DLD1 (cell line): Measurements from ENCODE around the gene SPC25.
"Not testable (repeated sequence)": the region's sequence is repeated elsewhere in the genome, so short reads cannot be mapped to it uniquely, and the experiment has no call there.

Source experiments
- in situ Hi-C: cut with HindIII; loops from 2 replicates; pipeline ENCODE4 v1.10.0; 2017; ENCODE audit warnings: low sequenced_read_pairs

The SPC25 gene

DNA sequence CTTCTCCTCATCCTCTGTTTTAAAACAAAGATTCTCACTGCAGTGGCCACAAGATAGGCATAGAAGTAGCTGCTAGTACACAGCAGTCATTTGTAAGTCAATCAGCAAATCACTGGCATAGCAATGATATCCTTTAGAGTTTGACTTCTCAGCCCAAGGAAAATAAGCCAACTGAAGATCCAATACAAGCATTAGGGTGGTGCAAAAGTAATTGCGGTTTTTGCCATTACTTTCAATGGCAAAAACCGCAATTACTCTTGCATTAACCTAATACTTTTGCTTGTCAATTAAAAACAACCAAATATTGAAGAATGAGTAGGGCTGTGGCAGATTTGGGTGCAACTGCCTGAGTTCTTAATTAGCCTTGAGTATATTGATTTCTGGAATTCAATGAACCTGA is 13.7 kb upstream of the SPC25 start:
- in situ Hi-C loops, result no loop called here

DNA sequence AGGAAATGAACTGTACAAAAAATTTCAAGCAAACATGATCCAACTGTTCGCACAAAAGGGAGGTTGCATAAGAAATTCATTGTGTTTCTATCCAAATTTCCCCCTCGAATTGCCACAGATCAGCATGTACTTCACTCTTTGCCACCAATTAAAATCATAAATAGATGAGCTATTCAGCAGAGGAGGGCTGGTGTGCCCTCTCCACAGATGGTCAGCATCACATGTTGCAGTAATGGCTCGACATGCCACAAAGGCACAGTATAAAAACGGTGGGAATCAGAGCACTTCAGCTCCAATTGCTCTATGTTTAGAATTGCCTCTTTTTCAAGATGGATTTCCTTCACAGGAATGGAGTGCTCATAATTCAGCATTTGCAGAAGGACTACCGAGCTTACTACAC is 10.8 kb upstream of the SPC25 start, which contains the start of gene G6PC2:
Gene G6PC2, plus strand, starts transcription at position 289 of the 400 bp plus-strand sequence. Its CDS starts 41 bp downstream, at position 330.
- in situ Hi-C loops, result no loop called here

DNA sequence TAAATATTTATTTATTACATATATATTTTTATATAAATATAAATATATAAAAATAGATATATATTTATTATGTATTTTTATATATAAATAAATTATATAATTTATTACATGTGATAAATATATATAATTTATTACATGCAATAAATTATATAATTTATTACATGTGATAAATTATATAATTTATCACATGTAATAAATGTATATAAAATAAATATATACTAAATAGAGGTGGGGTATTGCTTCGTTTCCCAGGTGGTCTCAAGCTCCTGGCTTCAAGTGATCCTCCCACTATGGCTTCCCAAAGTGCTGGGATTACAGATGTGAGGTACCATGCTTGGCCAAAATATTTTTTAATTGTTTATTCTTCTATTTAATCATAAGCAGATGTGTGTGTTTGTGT is 7.2 kb upstream of the SPC25 start:
- in situ Hi-C loops, result no loop called here

DNA sequence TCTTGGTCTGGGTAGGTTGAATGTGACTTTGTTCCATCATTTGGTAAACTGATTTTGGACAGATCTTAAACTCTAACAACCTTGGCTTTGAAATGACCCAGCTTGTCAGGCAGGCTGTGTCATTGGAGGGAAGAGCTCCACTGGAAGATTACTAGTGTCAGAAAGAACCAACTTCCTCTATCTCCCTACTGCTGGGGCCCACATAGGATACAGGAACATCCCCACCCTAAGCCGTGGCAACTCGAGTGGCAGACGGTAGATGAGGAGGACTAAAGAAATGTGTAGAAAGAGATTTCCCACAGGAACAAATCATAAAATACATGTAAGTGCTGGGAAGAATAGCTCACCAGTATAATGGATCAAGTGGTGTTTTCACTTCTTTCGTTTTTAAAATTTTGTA is 6.6 kb upstream of the SPC25 start:
- in situ Hi-C loops, result no loop called here

DNA sequence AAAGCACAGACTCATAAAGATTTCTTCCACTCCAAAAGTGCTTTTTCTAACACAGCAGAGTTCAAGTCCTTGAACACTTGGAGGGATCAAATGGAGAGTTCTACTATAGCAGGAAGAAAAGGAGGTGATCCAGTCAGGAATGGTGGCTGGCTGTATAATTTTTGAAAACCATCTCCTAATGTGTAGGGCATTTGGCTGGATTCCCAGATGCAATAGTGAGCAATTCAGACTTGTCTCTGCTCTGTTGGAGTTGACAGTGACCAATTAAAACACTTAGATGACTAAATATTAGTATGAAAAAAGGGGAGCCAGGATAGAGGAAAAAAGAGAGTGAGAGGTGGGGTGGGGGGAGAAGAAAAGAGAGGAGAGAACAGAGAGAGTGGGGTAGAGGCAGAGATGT is 5.5 kb upstream of the SPC25 start:
- in situ Hi-C loops, result no loop called here

DNA sequence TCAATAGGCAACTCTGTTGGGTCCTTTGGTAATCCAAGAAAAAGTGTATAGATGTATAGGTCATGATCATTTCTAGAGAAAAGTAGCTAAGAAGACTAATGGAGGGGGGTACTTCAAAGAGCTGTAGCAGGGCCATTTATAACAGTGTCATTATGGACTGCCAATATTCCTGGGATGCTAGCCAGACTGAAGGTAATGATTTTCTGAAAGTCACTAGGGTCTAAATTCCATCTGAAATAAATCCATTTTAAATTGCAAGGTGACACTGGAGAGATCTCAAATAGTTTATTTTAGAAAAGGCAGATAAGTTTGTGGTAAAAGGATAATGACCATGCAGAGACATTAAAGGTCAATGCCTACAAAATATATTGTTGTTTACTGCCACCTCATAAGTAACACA is 4.5 kb upstream of the SPC25 start:
- in situ Hi-C loops, result no loop called here

DNA sequence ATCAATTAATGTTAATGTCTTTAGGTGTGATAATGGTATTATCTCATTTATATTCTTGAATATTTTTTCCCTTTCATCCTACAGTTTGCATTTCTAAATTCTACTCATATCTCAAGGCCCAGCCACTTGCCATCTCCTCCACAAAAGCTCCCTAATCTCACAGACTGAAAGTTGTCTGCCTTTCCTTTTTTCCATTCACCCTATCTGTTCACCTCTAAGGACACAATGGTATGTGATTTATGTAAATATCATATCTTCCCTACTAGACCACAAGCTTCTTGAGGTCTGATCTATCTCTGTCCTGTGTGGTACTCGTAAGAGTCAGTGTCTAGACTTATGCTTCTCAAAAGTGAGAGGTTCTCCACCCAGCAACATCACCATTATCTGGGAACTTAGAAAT is 3.9 kb upstream of the SPC25 start:
- in situ Hi-C loops, result no loop called here

DNA sequence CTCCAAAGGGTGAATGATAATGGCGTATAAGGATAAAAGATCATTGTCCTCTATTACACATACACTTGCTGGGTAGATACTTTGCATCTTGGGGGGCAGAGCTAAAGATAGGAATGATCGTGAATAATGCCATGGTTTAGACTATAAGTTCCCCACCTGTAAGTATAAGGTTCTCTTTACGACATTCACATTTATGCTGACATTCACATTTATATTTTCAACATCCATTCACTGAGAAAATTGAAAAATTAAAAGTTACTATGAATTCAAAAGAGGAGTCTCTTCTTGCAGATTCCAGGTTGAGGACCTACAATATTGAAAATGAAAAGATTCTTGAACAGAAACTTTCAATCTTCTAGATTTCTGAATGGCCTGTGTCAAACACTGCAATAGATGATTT is 2.1 kb upstream of the SPC25 start:
- in situ Hi-C loops, result no loop called here

DNA sequence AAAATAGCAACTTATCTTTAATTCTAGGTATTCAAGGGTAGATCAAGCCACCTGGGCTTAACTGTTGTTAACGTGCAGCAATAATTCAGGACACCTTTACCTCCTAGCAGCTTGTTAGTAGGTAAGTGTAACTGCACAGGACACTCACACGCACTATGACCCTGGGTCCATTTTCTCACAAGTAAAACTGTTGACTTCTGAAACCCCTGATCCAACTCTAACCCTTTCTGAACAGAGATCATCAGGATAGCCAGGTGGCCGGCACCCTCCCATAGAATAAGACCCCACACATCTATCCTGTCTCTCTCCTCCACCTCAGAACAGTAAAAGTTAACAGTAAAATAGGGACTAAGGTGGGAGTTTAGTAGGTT is 610 bp downstream of the SPC25 start:
- in situ Hi-C loops, result no loop called here

DNA sequence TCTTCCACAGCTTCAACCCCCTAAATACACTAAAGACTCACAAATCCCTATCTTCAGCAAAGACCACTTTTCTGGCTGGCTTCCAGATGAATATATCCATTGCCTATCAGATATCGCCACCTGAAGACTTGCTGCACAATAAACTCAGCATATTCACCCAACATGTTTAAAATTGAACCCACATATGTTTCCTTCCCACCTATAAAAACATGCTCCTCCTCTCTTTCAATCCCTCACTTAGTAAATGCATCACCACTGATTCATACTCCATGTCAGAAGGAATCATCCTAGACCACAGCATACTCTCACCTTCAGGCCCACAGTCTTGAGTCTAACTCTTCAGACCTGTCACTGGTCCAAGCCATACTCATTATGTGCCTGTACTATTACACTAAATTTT is 5.3 kb downstream of the SPC25 start:
- in situ Hi-C loops, result no loop called here

DNA sequence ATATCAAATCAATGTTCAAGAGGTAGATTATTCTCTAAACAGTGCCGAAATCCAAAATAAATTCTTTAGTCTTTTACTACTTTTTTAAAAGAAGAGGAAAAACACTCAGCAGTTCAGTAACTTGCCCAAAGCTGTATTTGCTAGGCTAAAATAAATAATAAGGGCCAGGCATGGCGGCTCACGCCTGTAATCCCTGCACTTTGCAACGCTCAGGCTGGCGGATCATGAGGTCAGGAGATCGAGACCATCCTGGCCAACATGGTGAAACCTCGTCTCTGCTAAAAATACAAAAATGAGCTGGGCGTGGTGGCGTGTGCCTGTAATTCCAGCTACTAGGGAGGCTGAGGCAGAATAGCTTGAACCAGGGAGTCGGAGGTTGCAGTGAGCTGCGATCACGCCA is 8.1 kb downstream of the SPC25 start:
- in situ Hi-C loops, result not testable (repeated sequence)

DNA sequence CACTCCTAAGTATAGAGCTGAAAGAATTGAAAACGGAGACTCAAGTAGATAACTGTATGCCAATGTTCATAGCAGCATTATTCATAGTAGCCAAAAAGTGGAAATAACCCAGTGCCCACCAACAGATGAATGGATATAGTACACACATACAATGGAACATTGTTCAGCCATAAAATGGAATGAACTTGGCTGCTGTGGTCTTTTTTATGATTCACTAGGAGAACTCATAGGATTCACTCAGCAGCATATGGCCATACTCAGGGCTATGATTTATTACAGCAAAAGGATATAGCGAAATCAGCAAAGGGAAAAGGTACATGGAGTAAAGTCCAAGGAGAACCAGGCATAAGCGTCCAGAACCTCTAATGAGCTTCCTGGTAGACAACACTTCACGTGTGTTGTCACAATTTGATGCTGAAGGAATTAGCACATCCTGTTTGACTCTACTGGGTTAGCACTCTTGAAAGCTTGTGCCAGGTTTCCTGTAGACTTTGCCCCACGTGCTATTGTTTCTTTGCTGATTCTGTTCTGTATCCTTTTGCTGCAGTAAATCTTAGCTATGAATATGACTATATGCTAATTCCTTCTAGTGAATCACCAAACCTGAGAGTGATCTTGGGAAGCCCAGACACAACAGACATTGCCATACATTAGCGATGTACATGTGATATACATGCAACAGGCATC is 15.7 kb downstream of the SPC25 start:
- in situ Hi-C loops, result no loop called here

DNA sequence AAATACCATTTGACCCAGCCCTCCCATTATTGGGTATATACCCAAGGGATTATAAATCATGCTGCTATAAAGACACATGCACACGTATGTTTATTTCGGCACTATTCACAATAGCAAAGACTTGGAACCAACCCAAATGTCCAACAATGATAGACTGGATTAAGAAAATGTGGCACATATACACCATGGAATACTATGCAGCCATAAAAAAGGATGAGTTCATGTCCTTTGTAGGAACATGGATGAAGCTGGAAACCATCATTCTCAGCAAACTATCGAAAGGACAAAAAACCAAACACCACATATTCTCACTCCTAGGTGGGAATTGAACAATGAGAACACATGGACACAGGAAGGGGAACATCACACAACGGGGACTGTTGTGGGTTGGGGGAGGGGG is 19.4 kb downstream of the SPC25 start:
- in situ Hi-C loops, result not testable (repeated sequence)

DNA sequence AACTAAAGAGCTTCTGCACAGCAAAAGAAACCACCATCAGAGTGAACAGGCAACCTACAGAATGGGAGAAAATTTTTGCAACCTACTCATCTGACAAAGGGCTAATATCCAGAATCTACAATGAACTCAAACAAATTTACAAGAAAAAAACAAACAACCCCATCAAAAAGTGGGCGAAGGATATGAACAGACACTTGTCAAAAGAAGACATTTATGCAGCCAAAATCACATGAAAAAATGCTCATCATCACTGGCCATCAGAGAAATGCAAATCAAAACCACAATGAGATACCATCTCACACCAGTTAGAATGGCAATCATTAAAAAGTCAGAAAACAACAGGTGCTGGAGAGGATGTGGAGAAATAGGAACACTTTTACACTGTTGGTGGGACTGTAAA is 19.9 kb downstream of the SPC25 start:
- in situ Hi-C loops, result not testable (repeated sequence)

DNA sequence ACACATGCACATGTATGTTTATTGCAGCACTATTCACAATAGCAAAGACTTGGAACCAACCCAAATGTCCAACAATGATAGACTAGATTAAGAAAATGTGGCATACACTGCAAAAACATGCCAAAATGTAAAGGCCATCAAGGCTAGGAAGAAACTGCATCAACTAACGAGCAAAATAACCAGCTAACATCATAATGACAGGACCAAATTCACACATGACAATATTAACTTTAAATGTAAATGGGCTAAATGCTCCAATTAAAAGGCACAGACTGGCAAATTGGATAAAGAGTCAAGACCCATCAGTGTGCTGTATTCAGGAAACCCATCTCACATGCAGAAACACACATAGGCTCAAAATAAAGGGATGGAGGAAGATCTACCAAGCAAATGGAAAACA is 23.1 kb downstream of the SPC25 start:
- in situ Hi-C loops, result not testable (repeated sequence)

DNA sequence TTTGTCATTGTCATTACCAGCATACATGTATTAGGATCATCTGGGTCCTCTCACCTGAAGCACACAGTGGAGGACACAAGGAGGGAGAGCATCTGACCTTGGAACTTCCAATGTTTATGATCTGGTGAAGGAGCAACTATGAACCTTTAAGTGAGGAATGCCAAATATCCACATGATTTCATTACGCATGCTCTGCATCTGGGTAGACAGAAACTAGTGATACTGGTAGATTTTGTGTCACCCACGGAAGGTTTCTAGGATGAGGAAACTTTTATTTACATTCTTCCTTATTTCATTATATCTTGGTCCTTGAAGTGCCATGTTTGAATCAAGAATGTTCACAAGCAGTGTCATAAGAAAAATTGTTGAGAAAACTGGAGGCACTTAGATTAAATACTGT is 32.1 kb downstream of the SPC25 start:
- in situ Hi-C loops, result no loop called here

DNA sequence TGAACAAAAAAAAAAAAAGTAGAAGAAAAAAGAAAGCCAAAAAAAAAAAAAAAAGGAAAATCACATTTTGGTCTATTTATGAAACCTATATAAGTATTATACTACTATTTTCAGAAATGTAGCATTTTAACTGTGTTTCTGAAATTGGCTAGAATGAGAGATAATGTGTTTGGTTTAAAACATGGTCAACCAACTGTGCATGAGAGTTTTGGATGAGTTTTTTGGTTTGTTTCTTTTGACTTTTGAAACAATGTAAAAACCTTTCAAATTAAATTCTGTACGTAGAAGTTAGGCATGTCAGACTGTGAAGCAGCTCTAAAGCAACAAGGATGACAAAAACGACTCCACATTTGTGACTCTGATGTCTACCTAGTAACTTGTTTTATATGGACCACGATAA is 34.6 kb downstream of the SPC25 start:
- in situ Hi-C loops, result no loop called here

DNA sequence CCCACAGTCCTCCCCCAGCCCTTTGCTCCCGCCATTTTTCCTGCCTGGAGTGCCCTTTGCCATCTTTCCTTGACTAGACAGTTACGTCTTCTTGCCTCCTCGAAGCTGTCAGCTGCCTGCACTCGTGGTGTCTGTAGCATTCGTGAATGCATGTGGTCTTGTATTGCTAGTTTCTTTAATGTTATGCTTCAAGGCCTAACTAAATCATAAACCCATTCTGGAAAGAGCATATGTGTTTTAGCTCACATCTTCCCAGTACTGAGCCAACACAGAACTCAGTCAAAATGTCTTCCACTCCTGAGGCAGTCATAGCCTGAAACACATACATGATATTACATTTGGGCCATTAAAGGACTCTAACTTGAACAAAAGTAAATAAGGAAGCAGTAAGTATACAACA is 35.6 kb downstream of the SPC25 start:
- in situ Hi-C loops, result no loop called here

DNA sequence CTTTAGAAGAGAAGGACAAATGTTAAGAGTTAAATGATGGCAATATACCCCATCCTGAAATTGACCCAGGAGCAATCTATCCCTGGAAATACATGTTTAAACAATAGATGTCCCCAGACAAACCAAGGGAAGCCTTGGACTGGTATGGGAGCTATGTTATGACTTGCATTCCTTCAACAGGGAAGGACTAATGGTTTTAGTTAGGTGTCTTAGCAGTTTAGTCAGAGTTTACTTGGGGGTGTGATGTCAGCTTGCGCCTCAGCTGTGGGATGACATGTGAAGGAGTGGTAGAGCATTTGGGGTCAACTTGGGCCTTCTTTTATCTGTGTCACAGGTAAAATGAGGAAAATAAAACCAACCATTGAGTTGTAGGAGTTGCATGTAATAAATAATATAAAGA is 36.8 kb downstream of the SPC25 start:
- in situ Hi-C loops, result no loop called here

DNA sequence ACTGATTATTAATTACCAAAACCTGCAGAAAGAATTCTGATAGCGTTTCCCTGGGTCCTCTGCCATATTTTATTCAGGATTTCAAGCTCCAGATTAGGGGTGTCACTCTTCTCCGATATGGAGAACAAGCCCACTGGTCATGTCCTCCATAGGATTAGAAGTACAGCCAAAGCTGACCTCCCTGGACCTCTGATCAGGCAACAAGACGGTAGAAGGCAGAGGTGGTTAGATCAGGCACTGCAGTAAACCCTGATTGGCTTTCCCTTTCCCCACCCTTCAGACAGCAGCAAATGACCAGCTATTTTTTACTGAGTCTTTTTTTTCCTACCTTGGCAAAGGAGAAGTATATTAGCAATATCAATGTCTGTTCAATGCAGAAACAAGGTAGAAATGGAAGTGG is 37.7 kb downstream of the SPC25 start:
- in situ Hi-C loops, result no loop called here

DNA sequence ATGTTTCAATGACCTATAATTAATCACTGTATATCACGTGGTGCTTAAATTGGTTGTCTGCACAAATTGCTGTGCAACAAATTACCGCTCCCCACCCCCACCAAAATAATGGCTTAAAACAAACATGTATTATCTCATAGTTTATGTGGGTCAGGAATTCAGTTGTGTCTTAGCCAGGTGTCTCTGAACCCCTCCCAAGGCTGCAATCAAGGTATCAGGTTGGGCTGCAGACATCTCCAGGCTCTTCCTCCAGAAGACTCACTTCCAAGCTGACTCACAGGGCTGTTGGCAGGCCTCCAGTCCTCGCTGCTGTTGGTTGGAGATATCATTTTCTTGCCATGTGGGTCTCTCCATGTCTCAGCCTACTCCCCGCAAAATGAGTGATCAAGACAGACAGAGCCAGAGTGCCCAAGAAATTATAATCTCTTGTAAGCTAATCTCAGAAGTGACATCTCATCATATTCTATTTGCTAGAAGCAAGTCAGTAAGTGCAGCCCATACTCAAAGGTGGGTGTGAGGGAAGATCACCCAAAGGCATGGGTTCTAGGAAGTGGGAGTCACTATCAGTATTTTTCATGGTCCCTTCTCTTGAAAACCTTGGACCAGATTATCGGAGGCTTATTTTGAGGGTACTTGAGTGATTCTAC is 38.4 kb downstream of the SPC25 start:
- in situ Hi-C loops, result no loop called here

DNA sequence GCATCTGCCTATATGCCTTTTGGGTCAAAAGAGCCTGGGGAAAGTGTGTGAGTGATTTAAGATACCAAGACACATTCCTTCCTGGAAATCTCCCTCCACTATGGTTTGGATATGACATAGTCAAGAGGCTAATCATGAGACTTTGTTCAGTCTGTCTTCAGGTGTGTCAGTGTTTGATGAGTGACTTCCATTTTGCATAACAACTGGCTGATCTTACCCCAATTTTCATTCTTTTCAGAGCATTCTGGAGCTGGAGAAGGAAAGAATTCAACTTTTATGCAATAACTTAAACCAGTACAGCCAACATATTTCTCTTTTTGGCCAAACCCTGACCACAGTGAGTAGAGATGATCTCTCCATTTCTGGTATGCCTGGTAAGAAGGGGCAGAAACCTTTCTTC is 39.4 kb downstream of the SPC25 start:
- in situ Hi-C loops, result no loop called here

DNA sequence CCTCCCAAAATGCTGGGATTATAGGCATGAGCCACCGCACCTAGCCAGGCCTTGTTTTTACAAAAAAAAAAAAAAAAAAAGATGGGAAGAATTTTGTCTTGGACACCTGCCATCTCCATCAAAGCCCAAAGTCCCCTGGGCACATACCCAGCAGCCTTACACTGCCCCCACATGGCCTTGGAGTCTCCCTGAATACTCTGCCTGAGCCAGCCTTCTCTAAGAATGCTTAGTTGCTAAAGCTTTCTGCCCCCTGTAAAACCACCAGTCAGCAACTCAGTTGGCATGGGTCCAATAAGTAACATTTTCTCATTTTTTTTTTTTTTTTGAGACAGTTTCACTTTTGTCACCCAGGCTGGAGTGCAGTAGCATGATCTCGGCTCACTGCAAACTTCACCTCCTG is 40.6 kb downstream of the SPC25 start:
- in situ Hi-C loops, result no loop called here
